Calu3 (cell line): ENCODE results near the gene ITSN2. TPM values are rescaled to one million over a fixed set of nuclear protein-coding genes. Genes with fewer than 3 reads are reported as not detected.

Source experiments
- BruUV-seq: library from RNA; stranded (reverse); fragments of 400-500 nt; replicated peaks from 2 replicates; lab custom pipeline; 2021; lab: Mats Ljungman, UMichigan
- CTCF ChIA-PET: fragments of 300-600 bp; sonication (Branson Sonifier 250); formaldehyde crosslinking; loops from one replicate; lab custom pipeline; 2022; ENCODE audit warnings: antibody characterized with exemption; lab: Charles Lee
- DNase-seq: peaks from one replicate; pipeline ENCODE4 v3.0.0; 2022
- H3K27ac Mint-ChIP-seq: one replicate; pipeline ENCODE4 v1.8.0; 2022; ENCODE audit warnings: mixed read lengths; ENCODE audit not compliant: unreplicated experiment
- H3K27me3 Mint-ChIP-seq: one replicate; pipeline ENCODE4 v1.8.0; 2022; ENCODE audit warnings: mixed read lengths; ENCODE audit not compliant: unreplicated experiment
- H3K36me3 Mint-ChIP-seq: one replicate; pipeline ENCODE4 v1.8.0; 2022; ENCODE audit warnings: mild to moderate bottlenecking, moderate library complexity, mixed read lengths; ENCODE audit not compliant: insufficient read depth, unreplicated experiment
- H3K4me1 Mint-ChIP-seq: one replicate; pipeline ENCODE4 v1.8.0; 2022; ENCODE audit warnings: mild to moderate bottlenecking, low read depth, mixed read lengths; ENCODE audit not compliant: unreplicated experiment
- H3K4me3 Mint-ChIP-seq: one replicate; pipeline ENCODE4 v1.8.0; 2022; ENCODE audit warnings: mild to moderate bottlenecking, low read depth, moderate library complexity, mixed read lengths; ENCODE audit not compliant: unreplicated experiment
- H3K9me3 Mint-ChIP-seq: one replicate; pipeline ENCODE4 v1.8.0; 2022; ENCODE audit warnings: low read depth, mixed read lengths; ENCODE audit not compliant: unreplicated experiment
- CTCF ChIP-seq: fragments of 200-600 bp; IDR thresholded peaks from one replicate; pipeline ENCODE4 v1.8.0; 2022; ENCODE audit warnings: antibody characterized with exemption; ENCODE audit not compliant: unreplicated experiment
- intact Hi-C: fragments of 100-400 bp; cut with micrococcal nuclease; formaldehyde crosslinking; loops from one replicate; pipeline ENCODE4 v1.10.0; 2022; ENCODE audit not compliant: unreplicated experiment
- total RNA-seq: library from RNA; stranded (reverse); gene quantifications from 2 replicates; pipeline ENCODE4 v1.2.3, GENCODE V29; 2022

Gene ITSN2
- total RNA-seq, 1 experiment from 2014 or later: 45.4 TPM

GRCh38 chr2:24349097-24349496 is 11.2 kb downstream of the ITSN2 start:
- H3K9me3 Mint-ChIP-seq: no peaks in the 10 kb centered on the region
- H3K4me3 Mint-ChIP-seq: no peak overlapping the region

GRCh38 chr2:24345937-24346336 is 14.4 kb downstream of the ITSN2 start:
- intact Hi-C loops: loop anchor here (2.0 kb wide), 1 partner anchor 13 kb away; no protein-coding TSS in a partner anchor
- Mint-ChIP-seq H3K36me3 (peaks cover 5% of the 10 kb centered on the region), H3K27me3 (no peaks in the 10 kb centered on the region), H3K4me3 (no peak overlapping the region), H3K9me3 (no peaks in the 10 kb centered on the region), H3K27ac (no peak overlapping the region), H3K4me1 (peaks cover 28% of the 10 kb centered on the region)
- no peak for TF ChIP-seq CTCF
- no TSS peak for BruUV-seq
- DNase-seq: no peak
- CTCF ChIA-PET: no interaction called here

More at GRCh38 chr2:24349097-24349496, 11.2 kb downstream of the ITSN2 start:
- BruUV-seq: no TSS peak
- no peak for DNase-seq
- peaks cover 9% of the 10 kb centered on the region for H3K4me1 Mint-ChIP-seq
- peaks cover 5% of the 10 kb centered on the region for H3K36me3 Mint-ChIP-seq
- CTCF ChIA-PET: no interaction called here
- no peaks in the 10 kb centered on the region for H3K27me3 Mint-ChIP-seq
- intact Hi-C loops: no loop called here
- TF ChIP-seq CTCF: no peak
- H3K27ac Mint-ChIP-seq: no peak overlapping the region

- Mint-ChIP-seq H3K27me3 (no peaks in the 10 kb centered on the region), H3K27ac (no peak overlapping the region), H3K36me3 (peaks cover 4% of the 10 kb centered on the region), H3K9me3 (no peaks in the 10 kb centered on the region), H3K4me1 (peaks cover 40% of the 10 kb centered on the region), H3K4me3 (no peak overlapping the region)
- no TSS peak for BruUV-seq
- intact Hi-C loops: no loop called here
- CTCF ChIA-PET: no interaction called here
- DNase-seq: no peak
- no peak for TF ChIP-seq CTCF
Measured at GRCh38 chr2:24343225-24343882, 17.0 kb downstream of the ITSN2 start.

- no peak for DNase-seq
Measured at GRCh38 chr2:24342110-24342910, 18.0 kb downstream of the ITSN2 start.

More at GRCh38 chr2:24342110-24342910, 18.0 kb downstream of the ITSN2 start:
- Mint-ChIP-seq H3K9me3 (no peaks in the 10 kb centered on the region), H3K4me3 (no peak overlapping the region), H3K27me3 (no peaks in the 10 kb centered on the region), H3K27ac (no peak overlapping the region), H3K36me3 (peaks cover 4% of the 10 kb centered on the region), H3K4me1 (peaks cover 50% of the 10 kb centered on the region)
- BruUV-seq: no TSS peak
- intact Hi-C loops: no loop called here
- CTCF ChIA-PET: interaction anchor here (0.5 kb wide), 1 partner anchor 51 kb away, joined by 3 read pairs; no protein-coding TSS in a partner anchor
- no peak for TF ChIP-seq CTCF
